KMS-11 (cell line): Measurements from ENCODE around the gene C5orf58.

Experiments
- H2AFZ ChIP-seq: fragments of 200-600 bp; sonication (generic); 2 replicates; pipeline ENCODE4 v1.6.1; 2016; ENCODE audit warnings: antibody characterized with exemption, mixed run types, low read depth
- H3K27ac ChIP-seq: fragments of 200-600 bp; sonication (generic); 2 replicates; pipeline ENCODE4 v1.6.1; 2016; ENCODE audit warnings: mild to moderate bottlenecking, mixed run types
- H3K27me3 ChIP-seq: fragments of 200-600 bp; sonication (generic); 2 replicates; pipeline ENCODE4 v1.6.1; 2017; ENCODE audit warnings: mild to moderate bottlenecking, low read depth, mixed run types, moderate library complexity; ENCODE audit not compliant: insufficient read depth
- H3K36me3 ChIP-seq: fragments of 200-600 bp; sonication (generic); 2 replicates; pipeline ENCODE4 v1.6.1; 2017; ENCODE audit warnings: mild to moderate bottlenecking, mixed run types; ENCODE audit not compliant: insufficient read depth
- H3K4me1 ChIP-seq: fragments of 200-600 bp; sonication (generic); 2 replicates; pipeline ENCODE4 v1.6.1; 2016; ENCODE audit warnings: mild to moderate bottlenecking, low read depth, mixed run types; ENCODE audit not compliant: poor library complexity, severe bottlenecking
- H3K4me2 ChIP-seq: fragments of 200-600 bp; sonication (generic); 2 replicates; pipeline ENCODE4 v1.7.0; 2016; ENCODE audit warnings: mild to moderate bottlenecking, mixed run types
- H3K4me3 ChIP-seq: fragments of 200-600 bp; sonication (generic); IDR thresholded peaks from 2 replicates; pipeline ENCODE4 v1.6.1; 2017; ENCODE audit warnings: low read depth, low read length, mixed read lengths; ENCODE audit not compliant: insufficient read depth
- H3K79me2 ChIP-seq: fragments of 200-600 bp; sonication (generic); 2 replicates; pipeline ENCODE4 v1.6.1; 2016; ENCODE audit warnings: low read depth, mixed run types; ENCODE audit not compliant: insufficient read depth
- H3K9ac ChIP-seq: fragments of 200-600 bp; sonication (generic); 2 replicates; pipeline ENCODE4 v1.6.1; 2016; ENCODE audit warnings: mild to moderate bottlenecking, mixed run types
- H4K20me1 ChIP-seq: fragments of 200-600 bp; sonication (generic); 2 replicates; pipeline ENCODE4 v1.6.1; 2016; ENCODE audit warnings: mild to moderate bottlenecking, mixed run types; ENCODE audit not compliant: insufficient read depth
- CTCF ChIP-seq: fragments of 200-600 bp; sonication (generic); conservative IDR thresholded peaks from 2 replicates; pipeline ENCODE4 v1.6.1; 2017; ENCODE audit warnings: low read depth, mild to moderate bottlenecking, antibody characterized with exemption, low read length, moderate library complexity, mixed read lengths

C5orf58 gene

GRCh38 chr5:170279459-170279817 is 46.7 kb downstream of the C5orf58 start:
- no peak overlapping the region for H3K4me3 ChIP-seq
- H3K4me1 ChIP-seq = no peaks in the 10 kb centered on the region
- H2AFZ ChIP-seq = no peak overlapping the region
- no peak overlapping the region for H3K27ac ChIP-seq
- H3K9ac ChIP-seq = no peak overlapping the region
- H3K4me2 ChIP-seq = no peak overlapping the region
- no peak for TF ChIP-seq CTCF
- no peaks in the 10 kb centered on the region for H3K27me3 ChIP-seq
- no peaks in the 10 kb centered on the region for H3K79me2 ChIP-seq
- no peaks in the 10 kb centered on the region for H3K36me3 ChIP-seq
- no peaks in the 10 kb centered on the region for H4K20me1 ChIP-seq

- no peaks in the 10 kb centered on the region for H3K79me2 ChIP-seq
- no peak overlapping the region for H3K27ac ChIP-seq
- no peaks in the 10 kb centered on the region for H4K20me1 ChIP-seq
- no peak overlapping the region for H3K9ac ChIP-seq
- no peaks in the 10 kb centered on the region for H3K27me3 ChIP-seq
- no peak overlapping the region for H3K4me3 ChIP-seq
- H3K4me1 ChIP-seq = no peaks in the 10 kb centered on the region
- no peak overlapping the region for H2AFZ ChIP-seq
- H3K36me3 ChIP-seq = no peaks in the 10 kb centered on the region
- no peak overlapping the region for H3K4me2 ChIP-seq
- no peak for TF ChIP-seq CTCF
Measured at GRCh38 chr5:170280011-170280493, 47.3 kb downstream of the C5orf58 start.

- no peak overlapping the region for H2AFZ ChIP-seq
- H3K4me3 ChIP-seq = no peak overlapping the region
- H3K27ac ChIP-seq = no peak overlapping the region
- no peak overlapping the region for H3K4me2 ChIP-seq
- H3K27me3 ChIP-seq = no peaks in the 10 kb centered on the region
- H3K4me1 ChIP-seq = no peaks in the 10 kb centered on the region
- no peak overlapping the region for H3K9ac ChIP-seq
- no peaks in the 10 kb centered on the region for H3K36me3 ChIP-seq
- H4K20me1 ChIP-seq = no peaks in the 10 kb centered on the region
- no peak for TF ChIP-seq CTCF
- no peaks in the 10 kb centered on the region for H3K79me2 ChIP-seq
Measured at GRCh38 chr5:170283296-170283695, 50.5 kb downstream of the C5orf58 start.

- H3K4me3 ChIP-seq = no peak overlapping the region
- no peaks in the 10 kb centered on the region for H4K20me1 ChIP-seq
- no peaks in the 10 kb centered on the region for H3K27me3 ChIP-seq
- H3K4me1 ChIP-seq = no peaks in the 10 kb centered on the region
- H3K4me2 ChIP-seq = no peak overlapping the region
- H3K36me3 ChIP-seq = no peaks in the 10 kb centered on the region
- no peak for TF ChIP-seq CTCF
- no peak overlapping the region for H2AFZ ChIP-seq
- no peaks in the 10 kb centered on the region for H3K79me2 ChIP-seq
- H3K9ac ChIP-seq = no peak overlapping the region
- no peak overlapping the region for H3K27ac ChIP-seq
Measured at GRCh38 chr5:170284231-170284630, 51.4 kb downstream of the C5orf58 start.

GRCh38 chr5:170285181-170285580 is 52.4 kb downstream of the C5orf58 start:
- Histone ChIP-seq H3K4me2 (no peak overlapping the region), H3K27ac (no peak overlapping the region), H3K79me2 (no peaks in the 10 kb centered on the region), H2AFZ (no peak overlapping the region), H3K9ac (no peak overlapping the region), H3K4me3 (no peak overlapping the region), H3K27me3 (no peaks in the 10 kb centered on the region), H3K4me1 (no peaks in the 10 kb centered on the region), H4K20me1 (no peaks in the 10 kb centered on the region), H3K36me3 (no peaks in the 10 kb centered on the region)
- TF ChIP-seq CTCF = no peak
